ENCODE data around the gene PPP2R3B.
"Not testable (repeated sequence)": the region's sequence is repeated elsewhere in the genome, so short reads cannot be mapped to it uniquely, and the experiment has no call there.

PPP2R3B gene

DNA sequence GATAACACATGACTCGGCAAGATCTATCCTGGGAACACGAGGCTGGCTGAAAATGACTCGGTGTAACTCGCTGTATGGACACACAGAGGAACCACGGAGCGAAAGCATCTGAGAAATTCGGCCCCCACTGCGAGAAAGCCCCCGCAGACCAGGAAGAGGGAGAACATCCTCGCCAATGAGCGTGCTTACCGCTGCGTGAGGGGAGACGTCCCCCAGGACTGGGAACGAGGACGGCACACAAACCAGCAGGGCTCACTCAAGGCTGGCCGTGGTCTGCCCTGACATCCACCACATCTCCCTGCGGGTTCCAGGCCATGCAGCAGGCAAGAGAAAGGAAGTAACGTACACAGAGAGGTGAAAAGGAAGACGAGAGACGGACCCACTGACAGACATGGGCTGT lies 50.5 kb downstream of the PPP2R3B start:
- FAIRE-seq = no peak

- FAIRE-seq = no peak
Observed at GRCh38 chrX:335758-336155, 51.0 kb downstream of the PPP2R3B start.

- no peak for FAIRE-seq
Observed at GRCh38 chrX:334971-335757, 51.5 kb downstream of the PPP2R3B start.

DNA sequence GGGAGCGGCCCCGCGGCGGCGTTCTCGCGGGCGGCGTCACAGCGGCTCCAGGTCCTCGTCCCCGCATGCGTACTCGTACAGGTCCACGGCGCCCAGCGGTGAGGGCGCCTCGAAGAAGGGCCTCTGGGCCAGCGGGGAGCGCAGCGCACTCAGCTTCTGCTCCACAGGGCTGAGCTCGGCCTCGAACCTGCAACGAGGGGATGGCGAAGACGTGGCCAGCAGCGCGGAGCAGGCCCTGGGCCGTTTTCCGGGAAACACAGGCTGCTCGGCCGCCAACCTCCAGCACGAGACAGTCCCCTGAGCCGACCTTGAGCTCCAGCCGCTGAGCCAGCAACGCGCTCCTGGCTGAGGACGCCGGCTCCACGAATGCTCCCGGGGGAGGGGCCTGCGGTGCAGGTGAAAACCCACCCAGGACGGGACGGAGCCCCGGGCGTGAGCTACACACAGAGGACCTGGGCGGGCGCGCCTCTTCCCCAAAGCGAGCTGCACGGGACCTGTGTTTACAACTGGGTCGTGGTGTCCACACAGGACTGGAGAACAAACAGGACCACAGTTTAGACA lies 52.3 kb downstream of the PPP2R3B start:
- no peak for FAIRE-seq

GRCh38 chrX:333611-334311 lies 52.9 kb downstream of the PPP2R3B start:
- no peak for FAIRE-seq

DNA sequence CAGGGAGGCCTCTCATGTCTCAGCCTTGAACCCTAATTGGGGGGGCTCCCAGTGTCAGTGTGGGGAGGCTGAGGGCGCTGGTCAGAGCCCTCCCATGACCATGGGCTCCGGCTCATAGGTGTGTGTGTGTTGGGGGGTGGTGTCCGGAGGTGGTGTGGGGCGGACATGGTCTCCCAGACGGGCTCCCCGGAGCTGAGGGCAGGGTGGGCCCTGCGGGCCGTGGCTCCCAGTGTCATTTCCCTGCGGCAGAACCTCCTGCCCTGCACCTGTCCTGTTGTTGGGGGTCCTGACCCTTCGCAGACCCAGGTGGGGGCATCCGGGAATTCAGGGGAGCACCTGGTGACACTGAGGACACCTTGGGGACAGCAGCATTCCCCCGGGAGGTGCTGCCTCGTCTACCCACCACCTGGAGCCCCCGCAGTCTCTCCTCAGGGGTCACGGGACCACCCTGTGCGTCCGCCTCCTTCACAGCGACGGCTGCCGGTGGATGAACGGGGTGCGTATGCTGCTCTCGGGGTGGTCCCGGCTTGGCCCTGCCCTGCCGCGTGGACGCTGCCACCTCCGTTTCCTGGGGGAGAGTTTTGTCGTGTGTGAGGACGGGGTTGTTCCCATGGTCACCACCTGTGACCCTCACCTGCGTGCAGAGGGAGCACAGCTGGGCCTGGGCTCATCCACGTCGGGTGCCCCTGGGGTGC lies 53.6 kb downstream of the PPP2R3B start:
- no peak for FAIRE-seq

DNA sequence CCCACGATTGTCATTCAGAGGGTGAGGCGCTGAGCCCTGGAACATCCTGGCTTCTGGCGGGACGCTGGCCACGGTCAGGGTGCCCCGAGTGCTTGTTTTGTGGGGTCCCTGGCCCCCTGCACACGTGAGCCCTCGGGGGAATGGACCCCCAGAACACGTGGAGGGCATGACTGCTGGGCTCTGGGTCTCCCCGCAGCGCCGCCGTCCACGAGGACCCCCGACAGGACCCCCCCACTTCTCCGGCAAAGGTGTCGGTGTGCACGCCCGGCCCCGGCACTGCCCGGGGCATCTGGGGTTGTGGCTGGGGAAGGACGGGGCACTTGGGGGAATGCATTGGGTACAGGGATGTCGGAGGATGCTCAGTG lies 54.2 kb downstream of the PPP2R3B start:
- FAIRE-seq = no peak

GRCh38 chrX:331825-332495 lies 54.7 kb downstream of the PPP2R3B start:
- FAIRE-seq = no peak

DNA sequence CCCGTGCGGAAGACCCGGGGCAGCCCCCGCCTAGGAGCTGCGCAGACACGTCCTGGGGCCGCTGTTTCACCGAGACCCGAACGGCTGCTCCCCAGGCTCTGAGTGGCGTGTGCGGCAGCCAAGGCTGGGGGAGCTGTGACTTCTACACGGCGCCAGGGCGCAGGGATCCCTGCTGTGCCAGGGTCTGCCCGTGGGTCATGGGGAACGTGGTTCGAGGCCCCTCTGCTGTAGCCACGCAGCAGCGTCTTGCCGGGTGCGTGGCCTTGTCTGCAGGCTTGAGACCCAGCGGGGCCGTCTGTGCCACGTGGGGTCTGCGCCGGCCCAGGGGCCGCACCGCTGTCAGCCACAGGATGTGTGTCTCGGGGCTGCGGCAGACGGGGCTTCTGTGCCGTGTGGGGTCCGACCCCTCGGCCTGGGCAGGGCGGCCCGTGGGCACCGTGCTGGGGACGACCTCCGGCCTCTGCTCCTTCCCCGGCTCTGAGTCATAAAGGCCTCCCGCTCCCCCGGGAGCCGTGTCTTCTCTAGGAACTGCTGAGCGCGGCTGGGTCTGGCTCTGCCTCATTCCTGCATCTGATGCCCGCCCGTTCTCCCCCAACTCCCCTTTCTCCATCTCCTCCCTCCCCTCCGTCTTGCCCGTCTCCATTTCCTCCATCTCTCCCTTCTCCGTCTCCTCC lies 55.4 kb downstream of the PPP2R3B start:
- FAIRE-seq = no peak

- FAIRE-seq = no peak
Observed at GRCh38 chrX:330726-331150, 56.0 kb downstream of the PPP2R3B start.

- not testable (repeated sequence) for FAIRE-seq
Observed at GRCh38 chrX:330141-330725, 56.5 kb downstream of the PPP2R3B start.

DNA sequence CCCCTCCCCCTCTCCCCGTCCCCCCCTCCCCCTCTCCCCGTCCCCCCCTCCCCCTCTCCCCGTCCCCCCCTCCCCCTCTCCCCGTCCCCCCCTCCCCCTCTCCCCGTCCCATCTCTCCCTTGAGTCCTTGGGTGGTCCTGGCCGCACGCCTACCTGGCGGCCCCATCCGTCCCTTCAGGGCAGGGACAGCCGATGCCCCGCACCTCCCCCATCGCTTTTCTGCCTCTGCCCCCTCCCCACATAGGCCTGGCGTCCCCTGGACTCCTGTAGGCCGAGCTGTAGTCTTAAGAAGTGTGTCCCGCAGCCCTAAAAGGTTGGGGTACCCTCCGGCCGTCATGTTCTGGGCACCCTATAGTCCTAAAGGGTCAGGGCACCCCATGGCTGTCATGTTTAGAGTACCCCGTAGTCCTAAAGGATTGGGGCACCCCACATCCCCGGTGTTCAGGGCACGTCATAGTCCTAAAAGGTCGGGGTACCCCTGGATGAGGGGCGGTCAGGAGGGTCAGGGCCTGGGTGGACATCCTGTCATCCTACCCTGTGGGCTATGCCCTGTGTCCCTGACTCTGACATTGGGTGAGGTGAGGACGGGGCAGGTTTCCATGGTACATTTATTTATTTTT lies 57.3 kb downstream of the PPP2R3B start:
- FAIRE-seq = no peak

DNA sequence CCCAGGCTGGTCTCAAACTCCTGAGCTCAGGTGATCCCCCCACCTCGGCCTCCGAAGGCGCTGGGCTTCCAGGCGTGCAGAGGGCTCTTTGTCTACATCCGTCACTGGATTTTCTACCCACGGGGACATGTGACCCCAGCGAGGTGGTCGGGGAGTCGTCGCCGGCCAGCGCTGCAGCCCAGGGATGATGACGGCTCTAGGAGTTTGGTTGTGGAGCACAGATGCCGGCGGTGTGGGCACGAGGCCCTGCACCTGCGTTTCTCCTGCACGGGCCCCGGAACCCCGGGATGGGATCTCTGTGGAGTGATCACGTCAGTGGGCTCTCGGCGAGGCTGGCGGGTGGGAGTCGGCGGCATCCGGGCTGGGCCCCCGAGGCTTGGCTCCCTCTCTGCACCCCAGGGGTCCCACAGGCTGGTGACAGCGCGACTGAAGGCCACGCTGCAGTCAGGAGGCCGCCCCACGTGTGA lies 59.0 kb downstream of the PPP2R3B start:
- no peak for FAIRE-seq

GRCh38 chrX:324664-325063 lies 62.0 kb downstream of the PPP2R3B start:
- not testable (repeated sequence) for FAIRE-seq

DNA sequence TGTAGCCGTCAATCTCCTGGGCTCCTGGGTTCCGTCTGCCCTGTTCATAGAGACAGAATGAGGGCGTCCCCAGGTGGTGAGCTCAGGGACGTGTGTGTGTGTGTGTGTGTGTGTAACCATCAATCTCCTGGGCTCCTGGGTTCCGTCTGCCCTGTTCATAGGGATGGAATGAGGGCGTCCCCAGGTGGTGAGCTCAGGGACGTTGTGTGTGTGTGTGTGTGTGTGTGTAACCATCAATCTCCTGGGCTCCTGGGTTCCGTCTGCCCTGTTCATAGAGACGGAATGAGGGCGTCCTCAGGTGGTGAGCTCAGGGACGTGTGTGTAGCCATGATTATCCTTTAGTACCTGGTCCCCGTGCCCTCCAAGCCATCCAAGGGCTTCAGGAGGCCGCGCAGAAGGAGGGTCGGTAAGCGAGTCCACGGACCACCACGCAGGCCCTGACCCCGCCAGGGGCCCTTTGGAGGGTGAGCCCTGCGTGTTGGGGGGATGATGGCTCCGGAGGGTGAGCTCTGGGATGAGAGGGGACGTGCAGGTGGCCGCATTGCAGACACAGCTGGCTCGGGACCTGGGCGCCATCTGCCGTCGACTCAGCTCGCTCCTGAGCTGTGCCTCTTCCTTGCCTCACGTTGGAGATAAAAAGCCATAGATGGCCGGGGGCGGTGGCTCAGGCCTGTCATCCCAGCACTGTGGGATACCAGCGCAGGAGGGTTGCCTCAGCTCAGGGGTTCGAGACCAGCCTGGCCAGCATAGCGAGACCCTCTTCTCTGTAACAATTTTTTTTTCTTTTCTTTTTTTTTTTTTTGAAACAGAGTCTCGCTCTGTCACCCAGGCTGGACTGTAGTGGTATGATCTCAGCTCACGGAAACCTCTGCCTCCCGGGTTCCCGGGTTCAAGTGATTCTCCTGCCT lies 62.7 kb downstream of the PPP2R3B start:
- FAIRE-seq = peak; percentile 98

GRCh38 chrX:320126-320783 lies 66.5 kb downstream of the PPP2R3B start:
- FAIRE-seq = no peak

GRCh38 chrX:319579-320125 lies 67.1 kb downstream of the PPP2R3B start:
- no peak for FAIRE-seq

DNA sequence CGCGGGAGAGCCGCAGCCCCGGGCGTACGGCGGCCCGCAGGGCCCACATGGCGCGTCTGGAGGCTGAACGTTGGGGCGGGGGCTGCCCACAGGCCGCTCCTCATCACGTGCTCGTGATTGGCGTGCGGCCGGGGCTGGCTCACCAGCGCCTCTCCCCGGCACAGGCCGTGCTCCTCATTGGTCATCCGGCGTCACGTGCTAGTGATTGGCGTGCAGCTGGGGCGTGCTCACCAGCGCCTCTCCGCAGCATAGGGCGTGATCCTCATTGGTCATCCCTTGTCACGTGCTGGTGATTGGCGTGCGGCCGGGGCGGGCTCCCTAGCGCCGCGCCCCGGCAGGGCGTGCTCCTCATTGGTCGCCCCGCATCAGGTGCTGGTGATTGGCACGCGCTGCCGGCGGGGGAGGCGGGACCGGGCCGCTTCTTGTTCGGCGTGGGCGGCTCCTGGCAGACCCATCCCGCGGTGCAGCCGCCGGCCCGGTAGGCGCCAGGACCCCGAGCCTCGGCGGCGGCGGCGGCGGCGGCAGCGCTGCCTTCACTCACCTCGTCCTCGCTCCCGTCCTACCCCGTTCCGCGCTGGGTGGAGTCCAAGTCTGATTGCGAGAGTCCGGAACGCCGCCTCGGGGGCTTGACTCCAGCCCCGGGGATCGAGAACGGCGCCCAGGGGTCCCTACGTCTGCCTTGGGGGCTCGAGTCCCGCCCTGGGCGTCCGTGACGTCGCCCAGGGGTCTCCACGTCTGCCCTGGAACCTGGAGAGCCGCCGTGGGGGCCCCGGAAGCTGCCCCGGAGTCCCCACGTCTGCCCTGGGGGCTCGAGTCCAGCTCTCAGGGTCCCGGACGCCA lies 67.7 kb downstream of the PPP2R3B start, which contains the start of gene GTPBP6:
Gene GTPBP6 (minus strand): TSS at position 58 of the 840 bp plus-strand sequence. CDS start 9 bp downstream, at position 49.
- FAIRE-seq = no peak

All from colon (tissue), 2 donors.